Measurements from ENCODE around the gene TPCN1. TPM values are rescaled to one million over a fixed set of nuclear protein-coding genes. Genes with fewer than 3 reads are reported as not detected.
A peak's percentile ranks its signal among the peaks of the same experiment; 100 is the strongest.

The TPCN1 gene
- total and polyA plus RNA-seq, 2 donors from 2014 or later = 38.4 to 93.3 TPM

- H3K9me3 ChIP-seq (ENCODE audit: control insufficient read depth in 2 of 3, insufficient read depth in 1 of 3, low read length in 3 of 3) = no peaks in the 10 kb centered on the region
- H3K27me3 ChIP-seq (ENCODE audit: control insufficient read depth, insufficient read depth, low read length) = no peaks in the 10 kb centered on the region
- intact Hi-C loops (cut with DNase I) = no loop called here
- peaks cover 0 to 88% (median 49%) of the 10 kb centered on the region in 3 donors for H3K36me3 ChIP-seq (ENCODE audit: control insufficient read depth in 2 of 3, insufficient read depth in 3 of 3, low read length in 3 of 3)
- TF ChIP-seq, protein P1, sequence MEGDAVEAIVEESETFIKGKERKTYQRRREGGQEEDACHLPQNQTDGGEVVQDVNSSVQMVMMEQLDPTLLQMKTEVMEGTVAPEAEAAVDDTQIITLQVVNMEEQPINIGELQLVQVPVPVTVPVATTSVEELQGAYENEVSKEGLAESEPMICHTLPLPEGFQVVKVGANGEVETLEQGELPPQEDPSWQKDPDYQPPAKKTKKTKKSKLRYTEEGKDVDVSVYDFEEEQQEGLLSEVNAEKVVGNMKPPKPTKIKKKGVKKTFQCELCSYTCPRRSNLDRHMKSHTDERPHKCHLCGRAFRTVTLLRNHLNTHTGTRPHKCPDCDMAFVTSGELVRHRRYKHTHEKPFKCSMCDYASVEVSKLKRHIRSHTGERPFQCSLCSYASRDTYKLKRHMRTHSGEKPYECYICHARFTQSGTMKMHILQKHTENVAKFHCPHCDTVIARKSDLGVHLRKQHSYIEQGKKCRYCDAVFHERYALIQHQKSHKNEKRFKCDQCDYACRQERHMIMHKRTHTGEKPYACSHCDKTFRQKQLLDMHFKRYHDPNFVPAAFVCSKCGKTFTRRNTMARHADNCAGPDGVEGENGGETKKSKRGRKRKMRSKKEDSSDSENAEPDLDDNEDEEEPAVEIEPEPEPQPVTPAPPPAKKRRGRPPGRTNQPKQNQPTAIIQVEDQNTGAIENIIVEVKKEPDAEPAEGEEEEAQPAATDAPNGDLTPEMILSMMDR (IDR thresholded peaks at IDR 0.05; ENCODE audit: borderline replicate concordance, extremely low read depth, insufficient read depth) = no peak
- H3K9ac ChIP-seq (ENCODE audit: low read length in 3 of 3) = no peak overlapping the region
- no peak overlapping the region for H3K27ac ChIP-seq (ENCODE audit: low read depth in 2 of 2, low read length in 2 of 2)
- FAIRE-seq (no peak), DNase-seq (peak in 1 of 5 donors; percentile 23)
- H3K4me3 ChIP-seq (ENCODE audit: low read length in 3 of 3) = no peak overlapping the region
- H3K4me1 ChIP-seq (ENCODE audit: control insufficient read depth in 2 of 3, insufficient read depth in 2 of 3, low read depth in 1 of 3, low read length in 3 of 3) = peaks cover 0 to 3% (median 0%) of the 10 kb centered on the region in 3 donors
These were observed 68.1 kb downstream of the TPCN1 start for GRCh38 chr12:113289361-113289760.

GRCh38 chr12:113290506-113290905 lies 69.2 kb downstream of the TPCN1 start:
- no peak overlapping the region for H3K4me3 ChIP-seq (ENCODE audit: low read length in 3 of 3)
- intact Hi-C loops (cut with DNase I) = no loop called here
- FAIRE-seq (no peak), DNase-seq (no peak)
- H3K4me1 ChIP-seq (ENCODE audit: control insufficient read depth in 2 of 3, insufficient read depth in 2 of 3, low read depth in 1 of 3, low read length in 3 of 3) = peaks cover 0 to 3% (median 0%) of the 10 kb centered on the region in 3 donors
- TF ChIP-seq, protein P1 (IDR thresholded peaks at IDR 0.05; ENCODE audit: borderline replicate concordance, extremely low read depth, insufficient read depth) = no peak
- H3K27me3 ChIP-seq (ENCODE audit: control insufficient read depth, insufficient read depth, low read length) = no peaks in the 10 kb centered on the region
- no peak overlapping the region for H3K27ac ChIP-seq (ENCODE audit: low read depth in 2 of 2, low read length in 2 of 2)
- H3K9me3 ChIP-seq (ENCODE audit: control insufficient read depth in 2 of 3, insufficient read depth in 1 of 3, low read length in 3 of 3) = no peaks in the 10 kb centered on the region
- peaks cover 0 to 87% (median 47%) of the 10 kb centered on the region in 3 donors for H3K36me3 ChIP-seq (ENCODE audit: control insufficient read depth in 2 of 3, insufficient read depth in 3 of 3, low read length in 3 of 3)
- no peak overlapping the region for H3K9ac ChIP-seq (ENCODE audit: low read length in 3 of 3)

DNA sequence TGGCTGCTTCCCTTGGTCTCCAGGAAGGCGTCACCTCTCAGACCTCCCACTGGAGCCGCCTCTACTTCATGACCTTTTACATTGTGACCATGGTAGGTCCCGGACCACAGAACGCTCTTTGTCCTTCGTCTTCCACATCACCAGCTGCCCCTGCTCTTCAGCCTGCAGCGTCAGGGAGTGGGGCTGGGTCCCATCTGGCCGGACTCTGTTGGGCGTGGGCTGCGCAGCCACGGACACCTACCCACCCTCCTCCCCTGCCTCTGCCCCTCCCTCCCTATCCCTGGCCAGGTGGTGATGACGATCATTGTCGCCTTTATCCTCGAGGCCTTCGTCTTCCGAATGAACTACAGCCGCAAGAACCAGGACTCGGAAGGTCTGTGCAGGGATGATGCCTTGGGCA lies 70.3 kb downstream of the TPCN1 start:
- FAIRE-seq = no peak
- H3K36me3 ChIP-seq (ENCODE audit: control insufficient read depth in 2 of 3, insufficient read depth in 3 of 3, low read length in 3 of 3) = peaks cover 0 to 85% (median 51%) of the 10 kb centered on the region in 3 donors
- intact Hi-C loops (cut with DNase I) = no loop called here
- TF ChIP-seq, protein P1 (IDR thresholded peaks at IDR 0.05; ENCODE audit: borderline replicate concordance, extremely low read depth, insufficient read depth) = no peak
- no peaks in the 10 kb centered on the region for H3K9me3 ChIP-seq (ENCODE audit: control insufficient read depth in 2 of 3, insufficient read depth in 1 of 3, low read length in 3 of 3)
- H3K4me3 ChIP-seq (ENCODE audit: low read length in 3 of 3) = no peak overlapping the region
- no peak overlapping the region for H3K27ac ChIP-seq (ENCODE audit: low read depth in 2 of 2, low read length in 2 of 2)
- no peaks in the 10 kb centered on the region for H3K27me3 ChIP-seq (ENCODE audit: control insufficient read depth, insufficient read depth, low read length)
- peaks cover 0 to 4% (median 0%) of the 10 kb centered on the region in 3 donors for H3K4me1 ChIP-seq (ENCODE audit: control insufficient read depth in 2 of 3, insufficient read depth in 2 of 3, low read depth in 1 of 3, low read length in 3 of 3)
- DNase-seq = no peak
- H3K9ac ChIP-seq (ENCODE audit: low read length in 3 of 3) = no peak overlapping the region

DNA sequence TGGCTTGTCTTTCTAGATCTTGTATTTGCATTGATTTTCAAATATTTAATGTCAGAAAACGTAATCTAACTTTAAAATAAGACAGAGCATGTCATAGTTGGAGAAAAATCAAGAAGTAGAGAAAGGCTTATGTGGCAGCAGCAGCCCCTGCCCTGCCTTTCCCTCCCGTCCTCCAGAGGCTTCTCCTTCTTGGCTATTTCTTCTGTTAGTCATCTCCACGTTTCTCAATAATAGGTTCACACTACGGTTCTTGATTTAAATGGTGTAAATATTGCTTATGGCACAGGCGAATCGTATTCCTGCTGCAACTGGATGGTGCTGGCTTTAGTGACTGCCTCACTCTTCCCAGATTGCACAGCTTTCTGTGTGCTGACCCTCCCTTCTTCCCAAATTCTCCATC lies 70.8 kb downstream of the TPCN1 start:
- H3K9ac ChIP-seq (ENCODE audit: low read length in 3 of 3) = no peak overlapping the region
- TF ChIP-seq, protein P1 (IDR thresholded peaks at IDR 0.05; ENCODE audit: borderline replicate concordance, extremely low read depth, insufficient read depth) = no peak
- H3K4me3 ChIP-seq (ENCODE audit: low read length in 3 of 3) = no peak overlapping the region
- intact Hi-C loops (cut with DNase I) = no loop called here
- H3K27me3 ChIP-seq (ENCODE audit: control insufficient read depth, insufficient read depth, low read length) = no peaks in the 10 kb centered on the region
- H3K36me3 ChIP-seq (ENCODE audit: control insufficient read depth in 2 of 3, insufficient read depth in 3 of 3, low read length in 3 of 3) = peaks cover 0 to 87% (median 51%) of the 10 kb centered on the region in 3 donors
- no peak overlapping the region for H3K27ac ChIP-seq (ENCODE audit: low read depth in 2 of 2, low read length in 2 of 2)
- FAIRE-seq (no peak), DNase-seq (no peak)
- H3K4me1 ChIP-seq (ENCODE audit: control insufficient read depth in 2 of 3, insufficient read depth in 2 of 3, low read depth in 1 of 3, low read length in 3 of 3) = peaks cover 0 to 4% (median 0%) of the 10 kb centered on the region in 3 donors
- H3K9me3 ChIP-seq (ENCODE audit: control insufficient read depth in 2 of 3, insufficient read depth in 1 of 3, low read length in 3 of 3) = no peaks in the 10 kb centered on the region

Measured in kidney (tissue), 14 donors.